HG03558 (cell line): ENCODE results near the gene ARID2.

Source experiments
- ATAC-seq: cut with Tn5 transposase; IDR thresholded peaks from one replicate; pipeline ENCODE4 v1.9.1; 2021; ENCODE audit warnings: moderate number of reproducible peaks; ENCODE audit not compliant: unreplicated experiment; ENCODE audit errors: extremely low read depth

ARID2 gene

DNA sequence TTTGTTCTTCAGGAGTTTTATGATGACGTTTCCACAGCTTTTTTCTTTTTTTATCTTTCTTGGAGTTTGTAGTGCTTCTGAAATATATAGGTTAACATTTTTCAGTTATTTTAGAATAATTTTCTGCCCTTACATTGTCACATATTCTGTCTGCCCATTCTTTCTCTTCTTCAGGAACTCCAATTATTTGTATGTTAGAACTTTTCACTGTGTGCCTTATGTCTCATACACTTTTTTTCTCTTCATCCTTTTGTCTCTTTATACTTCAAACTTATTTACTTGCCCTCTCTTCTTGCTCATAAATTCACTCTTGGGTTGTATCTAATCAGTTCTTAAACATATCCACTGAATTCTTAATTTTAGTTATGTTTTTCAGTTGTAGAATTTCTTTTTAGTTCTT lies 105.3 kb downstream of the ARID2 start:
- ATAC-seq = no peak

DNA sequence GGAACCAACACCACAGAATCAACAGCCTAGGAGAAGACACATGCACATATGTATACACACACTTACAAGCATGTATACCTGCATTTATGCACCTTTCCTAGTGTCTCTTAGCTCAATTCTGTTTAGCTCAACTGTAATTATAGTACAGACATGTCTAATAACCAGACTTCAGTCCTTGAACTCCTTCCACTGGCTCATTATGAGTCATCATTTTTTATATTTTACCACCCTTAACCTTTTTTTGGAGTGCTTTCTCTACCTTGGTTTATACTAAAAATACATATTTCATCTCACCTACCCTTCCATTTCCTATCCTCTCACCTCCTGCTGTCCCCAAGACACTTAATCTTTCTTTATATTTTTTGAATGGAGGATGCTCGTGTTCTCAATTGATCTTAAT lies 110.4 kb downstream of the ARID2 start:
- ATAC-seq = no peak

DNA sequence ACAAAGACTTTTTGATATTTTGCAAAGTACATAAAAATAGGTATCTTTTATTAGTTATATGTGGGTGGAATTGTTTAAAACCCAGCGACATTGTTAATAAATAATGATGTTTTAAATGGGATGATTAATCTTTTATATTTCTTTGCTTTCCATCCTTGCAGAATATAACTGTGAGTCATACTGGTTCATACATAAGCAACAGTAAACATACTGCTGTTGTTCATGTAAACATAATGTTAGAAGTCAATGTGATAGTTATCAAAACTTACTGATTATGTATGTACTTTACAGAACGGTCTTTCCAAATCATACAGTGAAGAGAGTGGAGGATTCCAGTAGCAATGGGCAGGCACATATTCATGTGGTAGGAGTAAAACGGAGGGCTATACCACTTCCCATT lies 119.8 kb downstream of the ARID2 start:
- no peak for ATAC-seq

GRCh38 chr12:45850302-45850701 lies 120.8 kb downstream of the ARID2 start:
- no peak for ATAC-seq

GRCh38 chr12:45852508-45852907 lies 123.0 kb downstream of the ARID2 start:
- no peak for ATAC-seq

DNA sequence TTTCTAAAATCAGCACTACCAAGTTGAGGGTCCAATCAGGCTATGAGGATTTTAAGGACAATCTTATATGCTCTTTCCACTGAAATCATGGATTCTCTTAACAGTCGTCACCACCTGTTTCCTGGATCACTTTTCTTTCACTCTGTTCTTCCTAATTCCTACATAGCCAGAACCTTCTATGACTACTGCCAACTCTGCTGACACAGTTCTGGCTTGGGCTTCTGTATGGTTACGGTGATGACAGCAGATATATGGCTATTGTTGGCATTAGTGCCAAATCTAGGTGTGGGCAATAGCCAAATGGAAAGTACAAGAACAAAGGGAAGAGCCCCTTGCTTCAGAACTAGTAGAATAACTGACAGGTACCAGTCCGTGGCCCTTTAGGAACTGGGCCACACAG lies 124.0 kb downstream of the ARID2 start:
- ATAC-seq = no peak

- ATAC-seq = no peak
Observed at GRCh38 chr12:45863332-45863731, 133.8 kb downstream of the ARID2 start.

GRCh38 chr12:45866299-45866698 lies 136.8 kb downstream of the ARID2 start:
- ATAC-seq = no peak

- no peak for ATAC-seq
Observed at GRCh38 chr12:45872446-45872845, 142.9 kb downstream of the ARID2 start.

DNA sequence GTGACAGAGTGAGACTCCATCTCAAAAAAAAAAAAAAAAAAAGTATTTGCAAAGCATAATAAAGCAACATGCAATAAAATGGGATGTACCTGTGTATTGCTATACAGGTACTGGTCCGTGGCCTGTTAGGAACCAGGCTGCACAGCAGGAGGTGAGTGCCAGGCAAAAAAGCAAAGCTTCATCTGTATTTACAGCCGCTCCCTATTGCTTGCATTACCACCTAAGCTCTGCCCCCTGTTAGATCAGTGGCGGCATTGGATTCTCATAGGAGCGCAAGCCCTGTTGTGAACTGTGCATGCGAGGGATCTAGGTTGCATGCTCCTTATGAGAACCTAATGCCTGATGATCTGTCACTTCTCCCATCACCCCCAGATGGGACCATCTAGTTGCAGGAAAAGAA lies 147.6 kb downstream of the ARID2 start:
- ATAC-seq = no peak

- ATAC-seq = no peak
Observed at GRCh38 chr12:45878630-45879255, 149.2 kb downstream of the ARID2 start.

- no peak for ATAC-seq
Observed at GRCh38 chr12:45879363-45879895, 149.9 kb downstream of the ARID2 start.

- no peak for ATAC-seq
Observed at GRCh38 chr12:45880533-45880932, 151.0 kb downstream of the ARID2 start.

DNA sequence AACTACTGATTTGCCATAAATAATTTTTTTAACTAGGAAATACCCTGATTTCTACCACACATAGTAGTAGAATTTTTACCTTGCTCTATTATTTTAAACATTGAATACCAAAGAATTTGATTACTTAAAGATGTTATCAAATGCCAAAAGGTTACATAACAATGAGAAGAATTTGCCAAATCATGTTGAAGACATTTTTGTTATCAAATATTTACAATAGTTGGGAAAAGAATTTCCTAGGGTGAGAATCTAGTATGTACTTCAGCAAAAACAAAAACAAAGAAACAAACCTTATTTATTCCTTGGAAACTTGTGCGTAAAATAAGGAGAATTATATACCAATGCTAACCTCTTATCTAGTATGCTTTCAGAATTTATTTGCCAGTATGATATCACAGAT lies 153.7 kb downstream of the ARID2 start:
- no peak for ATAC-seq

DNA sequence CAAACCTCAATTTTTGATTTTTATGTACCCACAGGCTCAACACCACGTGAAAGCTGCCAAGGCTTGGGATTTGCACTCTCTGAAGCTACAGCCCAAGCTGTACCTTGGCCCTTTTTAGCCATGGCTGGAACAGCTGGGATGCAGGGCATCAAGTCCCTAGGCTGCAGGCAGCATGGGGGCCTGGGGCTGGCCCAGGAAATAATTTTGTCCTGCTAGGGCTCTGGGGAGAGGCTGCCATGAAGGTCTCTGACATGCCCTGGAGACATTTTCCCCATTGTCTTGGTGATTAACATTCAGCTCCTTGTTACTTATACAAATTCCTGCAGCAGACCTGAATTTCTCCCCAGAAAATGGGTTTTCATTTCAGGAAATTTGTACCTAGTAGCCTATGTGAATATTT lies 157.2 kb downstream of the ARID2 start:
- ATAC-seq = no peak

- ATAC-seq = no peak
Observed at GRCh38 chr12:45887544-45887943, 158.0 kb downstream of the ARID2 start.

GRCh38 chr12:45890276-45890675 lies 160.8 kb downstream of the ARID2 start:
- no peak for ATAC-seq

DNA sequence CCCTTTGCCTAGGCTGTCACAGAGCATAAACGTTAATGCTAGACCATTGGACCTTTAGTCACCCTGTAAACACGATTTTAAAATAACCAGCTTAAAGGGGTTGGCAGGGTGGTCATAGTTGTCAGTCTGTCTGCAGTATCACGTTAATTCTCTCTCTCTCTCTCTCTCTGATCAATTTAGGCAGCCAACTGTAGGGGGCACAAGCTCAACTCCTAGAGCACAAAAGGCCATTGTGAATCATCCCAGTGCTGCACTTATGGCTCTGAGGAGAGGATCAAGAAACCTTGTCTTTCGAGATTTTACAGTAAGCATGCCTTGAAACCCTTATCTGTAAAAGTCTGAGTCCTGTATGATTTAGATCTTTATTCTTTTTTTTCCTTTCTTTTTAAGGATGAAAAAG lies 163.7 kb downstream of the ARID2 start:
- ATAC-seq = no peak

- ATAC-seq = no peak
Observed at GRCh38 chr12:45895961-45896360, 166.5 kb downstream of the ARID2 start.

- ATAC-seq = no peak
Observed at GRCh38 chr12:45898094-45898493, 168.6 kb downstream of the ARID2 start.

- peak; percentile 66 for ATAC-seq
Observed at GRCh38 chr12:45907955-45908354, 178.4 kb downstream of the ARID2 start.

GRCh38 chr12:45909041-45909713 lies 179.7 kb downstream of the ARID2 start:
- ATAC-seq = no peak
